ENCODE results near the gene MCC. TPM values are rescaled to one million over a fixed set of nuclear protein-coding genes. Genes with fewer than 3 reads are reported as not detected.

MCC gene
- total and polyA plus RNA-seq, 2 donors from 2014 or later: 2.4 to 20.6 TPM

- FAIRE-seq (no peak), DNase-seq (no peak)
- H3K27ac ChIP-seq (ENCODE audit: low read depth in 2 of 2, low read length in 2 of 2): no peak overlapping the region
- TF ChIP-seq CTCF (IDR thresholded peaks at IDR 0.05; ENCODE audit: borderline replicate concordance, extremely low read depth, insufficient read depth): no peak
- intact Hi-C loops (cut with DNase I): no loop called here
- peaks cover 0 to 2% (median 0%) of the 10 kb centered on the region in 3 donors for H3K4me1 ChIP-seq (ENCODE audit: control insufficient read depth in 2 of 3, insufficient read depth in 2 of 3, low read depth in 1 of 3, low read length in 3 of 3)
- no peaks in the 10 kb centered on the region for H3K27me3 ChIP-seq (ENCODE audit: control insufficient read depth, insufficient read depth, low read length)
- H3K4me3 ChIP-seq (ENCODE audit: low read length in 3 of 3): no peak overlapping the region
- no peak overlapping the region for H3K9ac ChIP-seq (ENCODE audit: low read length in 3 of 3)
- no peaks in the 10 kb centered on the region for H3K9me3 ChIP-seq (ENCODE audit: control insufficient read depth in 2 of 3, insufficient read depth in 1 of 3, low read length in 3 of 3)
- no peaks in the 10 kb centered on the region for H3K36me3 ChIP-seq (ENCODE audit: control insufficient read depth in 2 of 3, insufficient read depth in 3 of 3, low read length in 3 of 3)
These were observed 310.0 kb downstream of the MCC start for GRCh38 chr5:113178073-113178779.

DNA sequence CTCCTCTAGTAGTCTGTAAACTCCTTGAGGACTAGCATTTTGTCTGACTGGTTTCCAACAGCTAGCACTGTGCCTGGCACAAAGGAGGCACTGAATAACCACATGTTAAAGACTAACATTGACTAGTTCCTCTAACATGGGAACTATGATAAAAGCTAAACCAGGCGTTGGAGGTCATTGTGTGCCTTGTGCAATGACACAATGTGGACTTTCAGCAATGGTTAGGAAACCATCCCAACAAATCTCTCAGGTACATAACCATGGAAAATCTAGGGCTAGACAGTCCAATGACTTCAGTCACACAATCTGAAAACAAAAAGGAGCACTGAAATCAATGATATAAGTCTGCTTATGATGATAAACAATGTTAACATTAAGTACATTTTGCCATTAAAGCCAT lies 311.0 kb downstream of the MCC start:
- no peaks in the 10 kb centered on the region for H3K27me3 ChIP-seq (ENCODE audit: control insufficient read depth, insufficient read depth, low read length)
- TF ChIP-seq CTCF (IDR thresholded peaks at IDR 0.05; ENCODE audit: borderline replicate concordance, extremely low read depth, insufficient read depth): no peak
- FAIRE-seq (no peak), DNase-seq (no peak)
- no peak overlapping the region for H3K9ac ChIP-seq (ENCODE audit: low read length in 3 of 3)
- H3K36me3 ChIP-seq (ENCODE audit: control insufficient read depth in 2 of 3, insufficient read depth in 3 of 3, low read length in 3 of 3): no peaks in the 10 kb centered on the region
- no peak overlapping the region for H3K27ac ChIP-seq (ENCODE audit: low read depth in 2 of 2, low read length in 2 of 2)
- no peaks in the 10 kb centered on the region for H3K9me3 ChIP-seq (ENCODE audit: control insufficient read depth in 2 of 3, insufficient read depth in 1 of 3, low read length in 3 of 3)
- H3K4me3 ChIP-seq (ENCODE audit: low read length in 3 of 3): no peak overlapping the region
- peaks cover 0 to 2% (median 0%) of the 10 kb centered on the region in 3 donors for H3K4me1 ChIP-seq (ENCODE audit: control insufficient read depth in 2 of 3, insufficient read depth in 2 of 3, low read depth in 1 of 3, low read length in 3 of 3)
- intact Hi-C loops (cut with DNase I): no loop called here

GRCh38 chr5:113176734-113177133 lies 311.5 kb downstream of the MCC start:
- FAIRE-seq: no peak
- H3K27ac ChIP-seq (ENCODE audit: low read depth in 2 of 2, low read length in 2 of 2): no peak overlapping the region
- TF ChIP-seq CTCF (IDR thresholded peaks at IDR 0.05; ENCODE audit: borderline replicate concordance, extremely low read depth, insufficient read depth): no peak
- no peak for DNase-seq
- intact Hi-C loops (cut with DNase I): no loop called here
- H3K9ac ChIP-seq (ENCODE audit: low read length in 3 of 3): no peak overlapping the region
- no peak overlapping the region for H3K4me3 ChIP-seq (ENCODE audit: low read length in 3 of 3)
- H3K36me3 ChIP-seq (ENCODE audit: control insufficient read depth in 2 of 3, insufficient read depth in 3 of 3, low read length in 3 of 3): no peaks in the 10 kb centered on the region
- peaks cover 0 to 2% (median 0%) of the 10 kb centered on the region in 3 donors for H3K4me1 ChIP-seq (ENCODE audit: control insufficient read depth in 2 of 3, insufficient read depth in 2 of 3, low read depth in 1 of 3, low read length in 3 of 3)
- H3K27me3 ChIP-seq (ENCODE audit: control insufficient read depth, insufficient read depth, low read length): no peaks in the 10 kb centered on the region
- no peaks in the 10 kb centered on the region for H3K9me3 ChIP-seq (ENCODE audit: control insufficient read depth in 2 of 3, insufficient read depth in 1 of 3, low read length in 3 of 3)

All from kidney (tissue), 14 donors.